MM.1S (cell line): ENCODE results near the gene LINGO1.

Source experiments
- DNase-seq: peaks from one replicate; pipeline ENCODE4 v3.0.0-alpha.2; 2015
- H2AFZ ChIP-seq: fragments of 300-600 bp; sonication (generic); 2 replicates; pipeline ENCODE4 v1.6.0; 2016; ENCODE audit warnings: antibody characterized with exemption, low read length
- H3F3A ChIP-seq: fragments of 300-600 bp; sonication (generic); 2 replicates; pipeline ENCODE4 v1.6.1; 2016; ENCODE audit warnings: mild to moderate bottlenecking, antibody characterized with exemption, low read length, moderate library complexity, mixed read lengths; ENCODE audit not compliant: insufficient read depth
- H3K27ac ChIP-seq: fragments of 300-600 bp; sonication (generic); 2 replicates; pipeline ENCODE4 v1.5.1; 2016; ENCODE audit warnings: mild to moderate bottlenecking, low read length
- H3K27me3 ChIP-seq: fragments of 300-600 bp; sonication (generic); replicated peaks from 2 replicates; pipeline ENCODE4 v1.6.0; 2016; ENCODE audit warnings: low read length; ENCODE audit not compliant: insufficient read depth
- H3K36me3 ChIP-seq: fragments of 300-600 bp; sonication (generic); replicated peaks from 2 replicates; pipeline ENCODE4 v1.6.1; 2016; ENCODE audit warnings: mild to moderate bottlenecking, low read length, mixed read lengths; ENCODE audit not compliant: insufficient read depth
- H3K4me1 ChIP-seq: fragments of 300-600 bp; sonication (generic); 2 replicates; pipeline ENCODE4 v1.6.1; 2016; ENCODE audit warnings: low read length, mixed read lengths
- H3K4me2 ChIP-seq: fragments of 300-600 bp; sonication (generic); 2 replicates; pipeline ENCODE4 v1.6.0; 2016; ENCODE audit warnings: low read depth, low read length
- H3K4me3 ChIP-seq: fragments of 300-600 bp; sonication (generic); 2 replicates; pipeline ENCODE4 v1.5.1; 2016; ENCODE audit warnings: low read length, mixed read lengths
- H3K79me2 ChIP-seq: fragments of 300-600 bp; sonication (generic); 2 replicates; pipeline ENCODE4 v1.6.1; 2016; ENCODE audit warnings: mixed run types, low read length, mixed read lengths
- H3K9ac ChIP-seq: fragments of 300-600 bp; sonication (generic); 2 replicates; pipeline ENCODE4 v1.6.1; 2016; ENCODE audit warnings: low read length, mixed read lengths
- H3K9me2 ChIP-seq: fragments of 300-600 bp; sonication (generic); replicated peaks from 2 replicates; pipeline ENCODE4 v1.6.1; 2016; ENCODE audit warnings: mild to moderate bottlenecking, low read length, mixed read lengths; ENCODE audit not compliant: insufficient read depth
- H3K9me3 ChIP-seq: fragments of 300-600 bp; sonication (generic); replicated peaks from 2 replicates; pipeline ENCODE4 v1.6.1; 2016; ENCODE audit warnings: mild to moderate bottlenecking, low read length, mixed read lengths; ENCODE audit not compliant: insufficient read depth
- H4K20me1 ChIP-seq: fragments of 300-600 bp; sonication (generic); 2 replicates; pipeline ENCODE4 v1.6.1; 2016; ENCODE audit warnings: mild to moderate bottlenecking, low read length, moderate library complexity, mixed read lengths; ENCODE audit not compliant: insufficient read depth
- CTCF ChIP-seq: fragments of 300-600 bp; sonication (generic); IDR thresholded peaks from 2 replicates; pipeline ENCODE4 v1.5.1; 2016; ENCODE audit warnings: antibody characterized with exemption, low read length, mixed read lengths
- EZH2 ChIP-seq: fragments of 300-600 bp; sonication (generic); optimal IDR thresholded peaks from 2 replicates; pipeline ENCODE3; 2017; ENCODE audit warnings: low read depth, mild to moderate bottlenecking, antibody characterized with exemption, low read length, mixed read lengths
- EZH2phosphoT487 ChIP-seq: fragments of 300-600 bp; sonication (generic); IDR thresholded peaks from 2 replicates; pipeline ENCODE4 v1.6.1; 2018; ENCODE audit warnings: antibody characterized with exemption, low read length

Gene LINGO1

GRCh38 chr15:77664428-77664827, 31.7 kb upstream of the LINGO1 start:
- Histone ChIP-seq H4K20me1 (no peaks in the 10 kb centered on the region), H3K4me2 (no peak overlapping the region), H3F3A (no peaks in the 10 kb centered on the region), H3K9ac (no peak overlapping the region), H3K9me2 (no peaks in the 10 kb centered on the region), H3K36me3 (no peaks in the 10 kb centered on the region), H2AFZ (no peak overlapping the region), H3K4me1 (no peaks in the 10 kb centered on the region), H3K79me2 (no peaks in the 10 kb centered on the region), H3K9me3 (no peaks in the 10 kb centered on the region), H3K4me3 (no peak overlapping the region), H3K27me3 (peaks cover 46% of the 10 kb centered on the region), H3K27ac (no peak overlapping the region)
- DNase-seq, result no peak
- no peak for TF ChIP-seq EZH2
- TF ChIP-seq CTCF, result no peak
- TF ChIP-seq EZH2phosphoT487, result no peak

GRCh38 chr15:77663256-77663655, 30.5 kb upstream of the LINGO1 start:
- H3K4me3 ChIP-seq, result no peak overlapping the region
- peaks cover 51% of the 10 kb centered on the region for H3K27me3 ChIP-seq
- no peaks in the 10 kb centered on the region for H3K9me3 ChIP-seq
- TF ChIP-seq CTCF, result no peak
- no peak for TF ChIP-seq EZH2phosphoT487
- no peak for TF ChIP-seq EZH2
- H3K4me2 ChIP-seq, result no peak overlapping the region
- no peak for DNase-seq
- no peaks in the 10 kb centered on the region for H4K20me1 ChIP-seq
- H2AFZ ChIP-seq, result no peak overlapping the region
- H3K4me1 ChIP-seq, result no peaks in the 10 kb centered on the region
- no peaks in the 10 kb centered on the region for H3K9me2 ChIP-seq
- H3K36me3 ChIP-seq, result no peaks in the 10 kb centered on the region
- no peak overlapping the region for H3K27ac ChIP-seq
- no peak overlapping the region for H3K9ac ChIP-seq
- H3F3A ChIP-seq, result no peaks in the 10 kb centered on the region
- H3K79me2 ChIP-seq, result no peaks in the 10 kb centered on the region

- Histone ChIP-seq H3K9me3 (no peaks in the 10 kb centered on the region), H3K27me3 (peaks cover 65% of the 10 kb centered on the region), H4K20me1 (no peaks in the 10 kb centered on the region), H3K4me2 (no peak overlapping the region), H2AFZ (no peak overlapping the region), H3K9me2 (no peaks in the 10 kb centered on the region), H3K4me3 (no peak overlapping the region), H3K27ac (no peak overlapping the region), H3K79me2 (no peaks in the 10 kb centered on the region), H3K36me3 (no peaks in the 10 kb centered on the region), H3F3A (no peaks in the 10 kb centered on the region), H3K4me1 (no peaks in the 10 kb centered on the region), H3K9ac (no peak overlapping the region)
- peak; percentile 51 for DNase-seq
- TF ChIP-seq EZH2 (no peak), CTCF (peak; percentile 23), EZH2phosphoT487 (no peak)
Observed at GRCh38 chr15:77659350-77660321, 26.9 kb upstream of the LINGO1 start.
